Pancreas (tissue), 10 donors: Measurements from ENCODE around the gene PDE2A. TPM values are rescaled to one million over a fixed set of nuclear protein-coding genes. Genes with fewer than 3 reads are reported as not detected.
A peak's percentile ranks its signal among the peaks of the same experiment; 100 is the strongest.
"Not testable (repeated sequence)": the region's sequence is repeated elsewhere in the genome, so short reads cannot be mapped to it uniquely, and the experiment has no call there.

Experiments used
- ATAC-seq, 4 donors: fragments of 200-7000 bp; cut with Tn5 transposase; one replicate each; pipeline versions ENCODE4 v1.8.0 to v1.9.1; 2020; ENCODE audit warnings: mild to moderate bottlenecking in 4 of 4, moderate library complexity in 4 of 4
- DNase-seq, 6 donors: peaks; one replicate each; pipeline ENCODE4 v3.0.0-alpha.2; 2020
- FAIRE-seq: peaks from 2 replicates; lab custom pipeline; 2012; peaks lifted over from hg19 to GRCh38; lab: Jason Lieb, UNC
- H3K27ac ChIP-seq, 4 donors: fragments of 200-600 bp; sonication (generic); 1 replicate in 3 of 4; 2 replicates in 1 of 4; pipeline versions ENCODE4 v1.5.0 to v1.8.0; 2020
- H3K27me3 ChIP-seq, 4 donors: fragments of 200-600 bp; one replicate each; pipeline ENCODE4 v1.8.0; 2021
- H3K36me3 ChIP-seq, 3 donors: fragments of 200-600 bp; sonication (generic) in 1 of 3; one replicate each; pipeline versions ENCODE4 v1.5.0 to v1.8.0; 2020 to 2021
- H3K4me1 ChIP-seq, 3 donors: fragments of 200-600 bp; one replicate each; pipeline ENCODE4 v1.8.0; 2021
- H3K4me3 ChIP-seq, 4 donors: fragments of 200-600 bp; sonication (generic) in 2 of 4; one replicate each; pipeline versions ENCODE4 v1.5.0 to v1.8.0; 2020 to 2021
- H3K9me3 ChIP-seq, 4 donors: fragments of 200-600 bp; one replicate each; pipeline ENCODE4 v1.8.0; 2021
- CTCF ChIP-seq, 4 donors: fragments of 200-600 bp; sonication (generic) in 3 of 4; IDR thresholded peaks; one replicate each; pipeline versions ENCODE4 v1.5.0 to v1.8.0; 2021; ENCODE audit warnings: antibody characterized with exemption in 4 of 4
- WGBS, 2 donors: extraction: QIAGEN DNeasy Blood & Tissue Kit; methylation state at CpG; one replicate each; pipeline ENCODE4 v1.1.7; 2013; 5-methylcytosine and 5-hydroxymethylcytosine counted together
- intact Hi-C, 3 donors: fragments of 100-400 bp; cut with DNase I; formaldehyde crosslinking; loops; one replicate each; pipeline versions ENCODE4 v1.11.1 to v1.14.2; 2022
- polyA plus RNA-seq, 2 donors: library from polyadenylated mRNA; stranded (reverse); fragments of 200-250 nt; gene quantifications; one replicate each; pipeline ENCODE4 v1.2.3, GENCODE V29; 2013
- total RNA-seq, 6 donors: library from RNA; stranded (reverse); fragmentation: NEBNext Ultra II Directional in 4 of 6; extraction: Animal tissue kit (Norgen Biotek cat#: 25700) in 4 of 6; gene quantifications; one replicate each; pipeline versions ENCODE4 v1.2.1 to v1.2.4, GENCODE V29; 2021 to 2023
- donor health status: healthy with polysubstance abuse.
- donor health status: DM: no; HTN: no; CAD: no; lungs with moderate emphysema.
- donor health status: DM: no; HTN: no; CAD: no.
- donor health status: control.
- donor health status: control.
- donor health status: Bipolar disorder and iron deficiency.
- donor health status: DM: yes; HTN: yes; CAD: no.
- donor health status: DM: no; HTN: no; CAD: no.
- donor health status: DM: no; HTN: no; CAD: no.
- donor health status: DM: yes; HTN: yes; CAD: no.

The PDE2A gene
- total and polyA plus RNA-seq, 8 donors: 2.1 to 16.3 (median 4.1) TPM

- Histone ChIP-seq H3K27me3 (no peaks in the 10 kb centered on the region), H3K4me3 (no peak overlapping the region), H3K36me3 (no peaks in the 10 kb centered on the region), H3K4me1 (no peaks in the 10 kb centered on the region), H3K27ac (no peak overlapping the region), H3K9me3 (no peaks in the 10 kb centered on the region)
- ATAC-seq (no peak), DNase-seq (peak in 1 of 6 donors; percentile 35), FAIRE-seq (no peak)
- intact Hi-C loops: loop anchor here in 2 of 3 donors (5.0 to 10.0 kb wide), 2 partner anchors 98 to 110 kb away; no protein-coding TSS in a partner anchor
- no peak for TF ChIP-seq CTCF (IDR thresholded peaks at IDR 0.05)
- 70 to 71% methylated on average over 8 of the region's 8 CpGs for WGBS, 2 donors
Observed at GRCh38 chr11:72574548-72575460, 99.4 kb downstream of the PDE2A start.

- FAIRE-seq: no peak
- ATAC-seq: no peak
- WGBS, 2 donors: 71 to 76% methylated on average over 2 of the region's 2 CpGs
- Histone ChIP-seq H3K9me3 (no peaks in the 10 kb centered on the region), H3K4me1 (no peaks in the 10 kb centered on the region), H3K36me3 (no peaks in the 10 kb centered on the region), H3K27me3 (no peaks in the 10 kb centered on the region), H3K27ac (no peak overlapping the region), H3K4me3 (no peak overlapping the region)
- intact Hi-C loops: loop anchor here in 2 of 3 donors (5.0 to 10.0 kb wide), 2 partner anchors 97 to 109 kb away; no protein-coding TSS in a partner anchor
- DNase-seq: no peak
- no peak for TF ChIP-seq CTCF (IDR thresholded peaks at IDR 0.05)
Observed at GRCh38 chr11:72573855-72574445, 100.3 kb downstream of the PDE2A start.

GRCh38 chr11:72573072-72573854 lies 101.0 kb downstream of the PDE2A start:
- Histone ChIP-seq H3K27me3 (no peaks in the 10 kb centered on the region), H3K4me3 (no peak overlapping the region), H3K27ac (no peak overlapping the region), H3K36me3 (no peaks in the 10 kb centered on the region), H3K4me1 (no peaks in the 10 kb centered on the region), H3K9me3 (no peaks in the 10 kb centered on the region)
- ATAC-seq: peak; percentile 72 to 88 (median 82)
- DNase-seq: peak in 1 of 6 donors; percentile 25
- intact Hi-C loops: loop anchor here in 2 of 3 donors (5.0 to 10.0 kb wide), 2 partner anchors 96 to 108 kb away; no protein-coding TSS in a partner anchor
- 26 to 27% methylated on average over 10 of the region's 10 CpGs for WGBS, 2 donors
- TF ChIP-seq CTCF (IDR thresholded peaks at IDR 0.05): peak; percentile 15 to 42 (median 24)
- FAIRE-seq: no peak

- H3K27ac ChIP-seq, H3K4me3 ChIP-seq, H3K27me3 ChIP-seq, H3K9me3 ChIP-seq, ATAC-seq, DNase-seq, H3K4me1 ChIP-seq, H3K36me3 ChIP-seq, FAIRE-seq: not testable (repeated sequence)
- intact Hi-C loops: loop anchor here in 2 of 3 donors (5.0 to 10.0 kb wide), 2 partner anchors 95 to 108 kb away; no protein-coding TSS in a partner anchor
- WGBS, 2 donors: 47 to 49% methylated on average over 4 of the region's 4 CpGs
Observed at GRCh38 chr11:72572540-72572939, 101.7 kb downstream of the PDE2A start.
